HTR-8/SVneo (cell line): ENCODE data around the gene RBFOX2.

Experiments
- DNase-seq: peaks from one replicate; pipeline ENCODE4 v3.0.0; 2011; ENCODE audit warnings: low spot score, mixed read lengths; ENCODE audit not compliant: insufficient read length
- FAIRE-seq: peaks from 2 replicates; lab custom pipeline; 2011; peaks lifted over from hg19 to GRCh38; lab: Jason Lieb, UNC

Gene RBFOX2

DNA sequence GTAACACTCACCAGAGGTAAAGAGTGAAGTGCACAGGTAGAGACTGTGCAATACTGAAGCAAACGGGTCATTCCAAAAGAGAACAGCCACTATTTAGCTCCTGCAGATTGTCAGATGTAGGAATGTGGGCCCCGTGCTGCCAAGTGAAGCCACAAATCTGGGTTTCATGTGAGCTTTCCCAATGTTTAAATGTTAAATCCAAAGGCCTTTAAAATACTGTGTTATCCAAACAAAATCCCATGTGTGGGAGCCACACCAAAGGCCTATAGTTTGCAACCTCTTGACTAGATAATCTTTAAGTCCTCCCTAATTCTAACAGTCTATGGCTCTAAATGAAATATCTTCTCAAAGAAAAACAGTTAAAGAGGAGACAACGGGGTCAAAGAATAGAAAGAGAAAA is 43.3 kb downstream of the RBFOX2 start:
- no peak for FAIRE-seq
- no peak for DNase-seq

DNA sequence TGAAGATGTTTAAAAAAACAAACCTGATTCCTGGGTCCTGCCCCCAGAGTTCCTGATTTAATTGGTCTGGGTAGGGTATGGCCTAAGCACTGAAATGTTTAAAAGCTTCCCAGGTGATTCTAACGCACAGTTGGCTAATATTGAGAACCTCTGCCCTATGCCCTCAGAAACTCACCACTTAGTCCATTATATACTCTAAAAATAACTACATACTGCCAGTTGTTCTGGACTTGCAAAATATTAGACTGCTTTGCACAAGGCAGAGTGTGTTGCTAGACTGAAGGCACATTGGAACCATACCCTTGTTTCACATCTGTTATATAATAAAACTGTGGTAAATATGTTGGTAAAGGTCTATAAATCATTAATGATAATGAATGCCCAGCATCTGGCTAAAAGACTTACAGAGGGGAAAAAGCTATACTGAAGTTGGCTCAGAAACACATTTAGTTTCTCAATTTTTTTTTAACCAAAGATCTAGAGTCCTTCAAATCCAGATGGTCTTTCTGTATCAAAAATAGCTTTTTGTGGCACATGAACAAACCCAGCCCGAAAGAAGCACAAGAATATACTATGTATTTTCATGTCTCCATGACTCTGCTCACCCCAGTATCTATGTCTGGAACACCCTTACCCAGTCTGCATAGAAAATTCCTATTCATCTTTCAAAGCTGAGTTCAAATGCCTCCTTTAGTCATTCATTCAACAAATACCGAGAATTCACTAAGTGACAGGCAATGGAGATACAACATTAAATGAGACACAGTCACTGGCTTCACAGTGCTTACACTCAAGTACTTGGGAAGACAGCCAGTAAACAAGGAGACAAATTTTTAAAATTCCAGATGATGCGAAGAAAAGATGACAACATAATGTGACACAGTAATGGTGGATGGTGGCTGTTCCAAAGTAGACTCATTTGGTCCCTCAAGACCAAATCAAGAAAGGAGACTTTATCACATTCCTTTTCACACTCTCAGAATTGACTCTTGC is 44.1 kb downstream of the RBFOX2 start:
- no peak for DNase-seq

DNA sequence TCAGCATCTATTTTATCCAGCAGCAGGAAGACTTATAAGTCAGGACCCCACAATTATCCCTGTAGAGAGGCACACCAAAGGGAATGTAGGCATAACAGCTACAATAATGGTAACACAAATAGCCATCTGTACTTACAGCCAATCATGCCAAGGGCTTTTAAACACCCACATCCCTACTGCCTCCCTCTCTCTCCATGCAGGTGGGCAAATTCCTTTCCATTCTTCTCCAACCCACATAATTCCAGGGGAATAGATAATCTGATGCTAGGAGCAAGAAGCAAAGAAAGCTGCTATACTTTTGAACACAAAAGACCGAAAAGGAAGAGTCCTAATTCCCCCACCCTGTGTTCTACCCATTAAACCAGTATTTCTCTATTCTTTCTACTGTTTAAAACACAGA is 46.7 kb downstream of the RBFOX2 start:
- DNase-seq (no peak), FAIRE-seq (no peak)

More for the DNA sequence above, 44.1 kb downstream of the RBFOX2 start:
- FAIRE-seq = no peak

DNA sequence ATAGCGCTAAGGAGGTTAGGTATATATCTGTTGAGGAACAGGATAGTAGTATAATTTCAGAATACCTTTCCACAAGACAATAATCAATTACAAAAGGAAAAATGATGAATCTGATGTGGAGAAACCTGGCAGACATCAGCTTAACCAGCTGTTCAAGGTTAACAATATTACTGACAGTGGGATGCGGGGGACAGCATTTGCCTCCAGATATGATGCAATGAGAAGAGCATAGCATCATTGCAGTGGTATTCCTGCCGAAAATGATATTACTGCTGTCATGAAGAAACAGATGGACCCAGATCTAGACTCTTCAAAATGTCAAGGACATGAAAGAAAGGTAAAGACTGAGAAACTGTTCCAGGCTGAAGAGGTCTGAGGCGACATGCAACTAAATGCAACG is 49.7 kb downstream of the RBFOX2 start:
- DNase-seq (no peak), FAIRE-seq (no peak)

DNA sequence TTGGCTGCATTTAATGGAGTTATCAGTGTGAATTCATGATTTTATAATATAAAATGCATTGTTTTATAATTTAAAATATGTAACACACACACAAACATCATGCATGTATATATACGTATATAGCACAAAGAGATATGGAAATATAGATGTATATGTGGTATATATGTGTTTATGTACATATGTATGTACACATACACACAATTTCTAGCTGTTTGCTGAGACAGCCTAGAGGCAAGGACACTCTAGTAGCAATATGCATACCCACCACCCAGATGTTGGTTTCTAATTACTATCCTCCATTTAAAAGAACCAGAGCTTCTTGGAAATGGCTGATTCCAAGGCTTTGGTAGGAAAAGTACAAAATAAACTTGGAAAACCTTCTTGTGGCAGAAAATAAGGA is 50.4 kb downstream of the RBFOX2 start:
- no peak for DNase-seq
- FAIRE-seq = no peak

DNA sequence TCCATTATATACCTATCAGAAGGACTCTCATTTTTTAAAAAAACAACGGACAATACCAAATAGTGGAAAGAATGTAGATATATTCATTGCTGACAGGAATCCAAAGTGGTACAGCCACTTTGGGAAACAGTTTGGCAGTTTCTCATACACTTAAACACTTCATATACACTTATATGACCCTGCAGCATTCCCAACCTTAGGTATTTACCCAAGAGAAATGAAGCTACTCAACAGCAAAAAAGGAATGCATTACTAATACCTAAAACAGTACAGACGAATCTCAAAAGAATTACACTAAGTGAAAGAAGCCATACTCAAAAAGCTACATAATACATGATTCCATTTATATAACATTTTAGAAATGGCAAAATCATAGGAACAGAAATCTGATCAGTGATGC is 51.5 kb downstream of the RBFOX2 start:
- no peak for FAIRE-seq

DNA sequence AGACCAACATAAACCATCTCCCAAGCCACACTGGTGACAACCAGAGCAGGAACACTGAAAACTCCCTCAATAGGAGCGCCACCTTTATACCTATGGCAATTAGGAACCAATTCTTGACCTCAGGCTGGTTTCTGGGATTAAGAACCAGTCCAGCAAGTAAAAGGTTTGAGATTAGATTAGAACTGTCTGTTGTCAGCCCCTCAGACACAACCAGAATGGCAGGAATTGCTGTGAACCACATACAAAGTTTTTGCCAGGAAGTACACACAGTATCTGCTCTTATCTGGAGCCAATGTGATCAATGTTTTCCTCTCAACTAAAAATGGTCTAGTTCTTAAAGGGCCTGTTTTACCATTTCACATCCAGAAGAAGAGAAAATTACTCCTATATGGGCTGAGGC is 55.2 kb downstream of the RBFOX2 start:
- DNase-seq = no peak
- no peak for FAIRE-seq

More for the DNA sequence above, 51.5 kb downstream of the RBFOX2 start:
- DNase-seq = no peak

DNA sequence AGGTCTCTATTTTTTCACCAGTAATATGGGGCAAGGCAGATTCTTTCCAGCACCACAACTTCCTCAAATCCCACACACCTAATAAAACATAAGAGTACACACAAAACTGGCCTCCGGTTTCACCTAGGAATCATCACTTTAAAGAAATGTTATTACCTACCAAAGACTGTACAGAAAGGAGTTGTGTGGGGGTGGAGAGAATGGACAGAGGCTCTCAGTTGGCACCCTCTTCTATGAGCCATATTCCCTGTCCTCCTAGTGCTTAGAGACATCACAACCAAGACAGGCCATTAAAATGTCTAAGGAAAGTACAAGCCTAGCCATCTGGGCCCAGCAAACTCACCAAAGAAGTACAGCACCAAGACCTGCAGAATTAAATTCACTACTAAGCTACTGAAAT is 56.1 kb downstream of the RBFOX2 start:
- DNase-seq (no peak), FAIRE-seq (no peak)

DNA sequence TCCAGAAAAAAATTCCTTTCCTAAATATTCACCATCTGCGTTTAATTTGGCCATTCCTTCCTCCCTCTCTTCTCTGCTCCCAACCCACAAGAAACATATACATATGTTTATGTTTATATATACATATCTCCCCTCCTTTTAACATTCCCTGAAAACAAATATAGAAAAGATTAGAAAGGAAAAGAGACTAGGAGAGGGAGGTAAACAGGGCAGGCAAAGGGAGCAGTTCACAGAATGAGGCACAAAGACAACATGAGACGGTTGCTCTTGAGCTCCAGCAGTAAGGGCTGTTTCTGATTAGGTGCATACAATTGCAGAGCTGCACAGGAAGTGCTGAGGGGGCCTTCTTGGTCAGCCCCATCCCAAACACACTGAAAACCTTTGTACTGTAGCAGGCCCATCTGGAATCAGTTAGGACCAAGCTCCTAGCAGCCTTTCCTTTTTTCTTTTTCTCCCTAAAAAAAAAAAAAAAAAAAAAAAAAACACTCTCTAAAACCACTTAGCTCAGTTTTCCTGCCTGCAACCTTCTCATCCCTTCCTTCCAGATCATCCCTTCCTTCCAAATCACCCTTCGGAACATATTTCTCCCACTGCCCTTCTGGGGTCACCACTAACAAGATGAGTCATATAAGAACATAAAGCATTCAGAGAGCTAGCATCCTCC is 57.0 kb downstream of the RBFOX2 start:
- FAIRE-seq (no peak), DNase-seq (peak; percentile 18)

DNA sequence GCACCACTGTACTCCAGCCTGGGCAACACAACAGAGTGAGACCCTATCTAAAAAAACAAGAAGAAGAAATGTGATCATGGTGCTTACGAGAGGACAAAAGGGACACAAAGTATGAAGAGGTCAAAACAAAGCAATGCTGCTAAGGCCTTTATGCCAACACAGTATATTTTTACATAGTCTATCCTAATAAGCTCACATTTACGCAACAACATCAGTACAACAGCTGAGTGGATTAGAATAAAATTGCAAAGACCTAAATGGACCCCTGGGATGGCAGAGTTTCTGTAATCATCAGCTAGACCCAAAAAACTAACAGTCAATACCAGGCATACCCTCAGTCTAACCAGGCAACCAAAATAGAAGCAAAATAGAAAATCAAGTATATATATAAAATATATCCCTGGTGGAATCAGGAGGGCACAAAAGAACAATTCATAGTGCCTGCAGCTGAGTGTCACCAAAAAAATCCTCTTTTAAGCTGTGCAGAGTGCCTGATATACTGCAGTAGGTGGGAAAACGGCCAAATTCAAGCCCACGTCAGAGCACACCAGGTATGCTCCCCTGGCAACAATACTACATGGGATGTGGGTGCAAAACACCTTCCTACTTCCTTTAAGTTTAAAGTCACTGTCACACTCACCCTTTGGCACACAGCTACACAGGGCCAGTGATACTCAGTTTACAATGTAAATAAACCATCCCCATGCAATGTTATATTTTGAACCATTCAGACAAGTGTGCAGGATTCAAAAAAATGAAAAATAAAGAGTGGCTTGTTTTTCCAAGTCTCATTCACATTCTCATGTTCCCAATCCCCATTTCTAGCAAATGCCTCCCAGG is 57.8 kb downstream of the RBFOX2 start:
- no peak for FAIRE-seq

DNA sequence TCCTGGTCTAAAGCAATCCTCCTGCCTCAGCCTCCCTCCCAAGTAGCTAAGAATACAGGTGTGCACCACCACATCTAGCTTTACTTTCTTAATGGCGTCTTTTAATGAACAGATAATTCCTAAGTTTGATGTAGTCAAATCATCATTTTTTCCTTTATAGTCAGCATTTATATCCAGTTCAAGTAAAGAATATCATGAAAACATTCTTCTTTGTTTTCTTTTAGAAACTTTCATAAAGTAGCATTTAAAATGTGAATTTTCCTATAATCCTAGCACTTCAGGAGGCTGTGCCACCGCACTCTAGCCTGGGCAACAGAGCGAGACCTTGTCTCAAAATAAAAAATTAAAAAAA is 61.6 kb downstream of the RBFOX2 start:
- DNase-seq = no peak
- no peak for FAIRE-seq

More for the DNA sequence above, 57.8 kb downstream of the RBFOX2 start:
- no peak for DNase-seq

DNA sequence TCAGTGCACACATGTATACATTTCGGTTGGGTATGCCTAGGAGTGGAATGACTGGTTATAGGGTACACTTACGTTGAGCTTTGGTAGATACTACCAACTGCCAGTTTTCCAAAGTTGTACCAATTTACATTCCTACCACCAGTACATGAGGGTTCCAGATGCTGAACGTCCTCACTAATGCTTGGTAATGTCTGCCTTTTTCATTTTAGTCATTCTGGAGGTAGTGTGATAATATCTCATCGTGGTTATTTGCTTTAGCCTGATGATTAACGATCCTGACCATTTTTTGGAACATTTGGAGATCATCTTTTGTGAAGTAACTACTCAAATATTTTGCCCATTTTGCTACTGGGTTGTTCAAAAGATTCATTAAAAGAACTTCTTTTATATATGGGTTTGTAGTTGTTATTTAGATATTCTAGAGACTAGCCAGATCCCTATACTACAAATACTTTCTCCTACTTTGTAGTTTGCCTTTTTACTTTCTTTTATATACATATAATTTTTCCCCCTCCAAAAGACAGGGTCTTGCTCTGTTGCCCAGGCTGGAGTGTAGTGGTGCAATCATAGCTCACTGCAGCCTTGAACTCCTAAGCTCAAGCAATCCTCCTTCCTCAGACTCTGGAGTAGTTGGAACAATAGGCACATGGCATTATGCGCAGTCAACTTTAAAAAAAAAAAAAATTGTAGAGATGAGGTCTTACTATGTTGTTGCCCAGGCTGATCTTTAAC is 62.1 kb downstream of the RBFOX2 start:
- no peak for FAIRE-seq
- no peak for DNase-seq

DNA sequence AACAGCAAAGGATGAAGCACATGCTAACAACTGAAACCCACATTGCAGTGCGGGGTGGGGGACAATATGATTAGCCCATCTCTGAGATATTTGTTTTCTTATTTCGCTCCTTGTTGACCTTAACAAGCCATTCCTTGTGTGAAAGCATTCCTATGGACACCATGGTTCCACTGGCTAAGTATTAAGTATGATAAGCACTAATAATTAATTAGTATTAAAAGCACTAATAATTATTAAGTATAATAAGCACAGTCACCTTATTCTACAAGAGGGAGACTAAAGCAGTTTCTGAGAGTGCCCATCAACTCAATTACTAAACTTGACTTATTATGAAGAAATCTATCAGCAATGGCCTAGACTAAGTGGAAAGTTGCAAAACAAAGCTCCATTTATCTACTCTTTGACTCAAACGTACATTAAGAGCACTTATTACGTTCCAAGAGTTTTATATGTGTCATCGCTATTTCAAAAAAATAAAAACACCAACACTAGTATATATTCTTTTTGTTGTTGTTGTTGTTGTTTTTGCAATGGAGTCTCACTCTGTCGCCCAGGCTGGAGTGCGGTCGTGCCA is 65.3 kb downstream of the RBFOX2 start:
- no peak for DNase-seq
- no peak for FAIRE-seq

DNA sequence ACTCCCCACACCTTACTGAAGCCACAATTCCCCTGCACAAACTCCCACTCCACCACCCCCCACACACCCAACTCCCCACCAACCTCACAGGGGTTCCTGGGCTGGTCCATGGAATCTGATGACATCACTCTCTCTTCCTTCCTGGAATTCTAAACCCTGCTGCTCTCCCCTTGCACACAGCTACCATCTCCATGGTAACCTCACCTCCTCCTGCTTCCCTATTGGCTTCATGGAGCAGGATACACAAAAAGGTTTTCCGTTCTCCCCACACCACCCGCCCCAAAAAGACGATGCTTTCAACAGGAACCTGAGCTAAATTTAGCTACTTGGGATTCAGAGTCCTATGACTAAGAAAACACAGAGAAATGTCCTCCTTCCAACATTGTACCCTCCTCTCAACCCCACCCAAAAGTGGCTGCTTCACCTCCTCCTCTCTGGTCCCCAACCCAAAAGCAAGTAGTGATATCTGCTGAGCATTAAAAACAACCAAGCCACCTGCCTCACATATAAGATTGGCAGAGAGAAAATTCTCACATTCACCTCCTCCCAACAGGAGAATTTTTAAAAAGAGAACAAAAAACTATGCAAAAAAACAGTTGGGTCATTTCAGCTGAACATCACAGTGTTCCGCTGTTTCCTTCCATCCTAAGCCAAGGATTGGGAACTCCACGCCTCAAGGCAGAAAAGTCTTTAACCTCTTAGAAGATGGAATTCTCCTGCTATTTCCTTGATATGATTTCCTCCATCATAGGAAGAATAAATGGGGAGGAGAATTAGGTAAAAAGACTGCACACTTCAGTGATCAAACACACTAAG is 66.9 kb downstream of the RBFOX2 start:
- DNase-seq = peak; percentile 34
- no peak for FAIRE-seq

DNA sequence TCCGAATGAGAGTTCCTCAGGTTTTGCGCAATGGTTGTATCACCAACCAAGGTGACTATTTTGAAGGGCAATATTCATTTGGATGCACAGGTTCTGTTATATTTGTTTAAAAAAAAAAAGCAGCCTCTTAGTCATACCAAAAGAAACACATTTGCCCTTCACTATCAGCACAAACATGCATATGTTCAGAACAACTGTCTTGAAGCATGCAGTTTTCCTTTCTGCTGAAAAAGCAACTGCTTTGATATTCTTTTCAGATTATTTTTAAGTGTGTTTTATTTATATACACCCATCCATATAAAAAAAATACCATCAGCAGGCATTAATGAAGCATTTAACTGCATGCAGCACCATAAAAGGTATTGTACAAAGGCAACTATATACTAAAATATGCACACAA is 67.8 kb downstream of the RBFOX2 start:
- DNase-seq (no peak), FAIRE-seq (no peak)

DNA sequence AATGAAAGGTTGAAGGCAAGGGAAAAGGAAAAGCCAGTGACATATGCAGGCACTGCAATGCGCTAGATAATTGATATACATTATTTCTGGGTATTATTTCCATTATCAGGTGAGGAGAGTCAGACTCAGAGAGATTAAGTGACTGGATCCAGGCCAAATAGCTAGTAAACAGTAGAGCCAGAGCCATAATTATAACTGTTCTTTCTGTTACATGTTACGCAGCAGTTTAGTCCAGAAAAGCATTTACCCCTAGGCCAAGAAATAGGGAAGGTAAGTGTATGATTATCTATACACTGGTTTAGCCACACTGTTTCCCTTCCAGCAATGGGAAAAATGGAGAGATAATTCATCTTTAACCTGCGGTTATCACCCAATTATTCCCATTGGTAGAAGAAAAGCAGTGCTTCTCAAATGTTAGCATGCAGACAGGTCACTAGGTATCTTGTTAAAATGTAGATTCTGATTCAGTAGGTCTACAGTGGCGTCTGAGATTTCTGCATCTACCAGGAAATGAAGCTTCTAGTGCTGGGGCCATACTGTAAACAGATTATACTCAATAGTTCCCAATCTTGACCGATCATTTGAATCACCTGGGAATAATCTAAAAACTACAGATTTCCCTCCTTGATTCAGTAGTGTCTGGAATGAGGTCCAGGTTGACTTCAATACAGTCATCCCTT is 69.4 kb downstream of the RBFOX2 start:
- DNase-seq (no peak), FAIRE-seq (no peak)

DNA sequence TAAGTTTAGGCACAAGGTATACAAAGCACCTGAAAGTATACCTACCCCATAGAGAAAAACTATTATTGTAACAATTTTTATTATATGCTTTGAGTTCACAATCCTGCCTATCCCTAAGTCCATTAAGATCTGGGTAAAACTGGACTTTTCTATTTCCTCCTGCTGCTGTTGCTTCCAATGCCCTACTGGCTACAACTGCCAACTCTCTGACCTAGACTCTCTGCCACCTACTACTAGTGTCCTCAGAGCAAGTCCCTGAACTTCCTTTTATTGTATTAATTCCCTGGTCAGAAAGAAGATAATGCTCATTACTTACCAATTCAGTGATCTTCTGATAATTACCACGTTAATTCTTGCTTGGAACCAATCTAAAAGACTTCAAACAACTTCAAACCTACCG is 70.3 kb downstream of the RBFOX2 start:
- no peak for DNase-seq
- no peak for FAIRE-seq

DNA sequence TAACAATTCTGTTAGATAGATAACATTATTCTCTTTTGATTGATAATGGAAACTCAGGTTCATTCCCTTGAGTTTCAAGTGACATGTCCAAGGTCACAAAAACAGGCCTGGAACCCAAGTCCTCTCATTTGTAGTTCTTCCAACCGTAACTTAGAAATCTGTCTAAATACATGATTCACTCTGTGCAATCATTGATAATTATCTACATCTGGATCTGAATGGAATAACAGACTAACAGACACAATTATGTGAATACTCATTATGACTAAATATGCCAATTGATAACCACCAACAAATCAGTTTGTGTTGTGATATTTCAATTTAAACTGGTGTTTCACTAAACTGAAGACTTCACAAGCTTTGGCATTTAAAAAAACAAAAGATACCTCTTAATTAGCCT is 71.0 kb downstream of the RBFOX2 start:
- DNase-seq (no peak), FAIRE-seq (no peak)
